HL-60 (cell line): Measurements from ENCODE around the gene FGD1.

ENCODE experiments used
- TF ChIP-seq, protein P1 (sequence below): IDR thresholded peaks from one replicate; pipeline ENCODE4 v1.5.1; 2011; ENCODE audit warnings: low read length, control low read depth, inconsistent platforms; ENCODE audit not compliant: insufficient read depth
- TF ChIP-seq, protein P2 (sequence below): IDR thresholded peaks from 2 replicates; pipeline ENCODE4 v1.6.1; 2012; ENCODE audit warnings: low read depth; ENCODE audit not compliant: insufficient replicate concordance

DNA sequence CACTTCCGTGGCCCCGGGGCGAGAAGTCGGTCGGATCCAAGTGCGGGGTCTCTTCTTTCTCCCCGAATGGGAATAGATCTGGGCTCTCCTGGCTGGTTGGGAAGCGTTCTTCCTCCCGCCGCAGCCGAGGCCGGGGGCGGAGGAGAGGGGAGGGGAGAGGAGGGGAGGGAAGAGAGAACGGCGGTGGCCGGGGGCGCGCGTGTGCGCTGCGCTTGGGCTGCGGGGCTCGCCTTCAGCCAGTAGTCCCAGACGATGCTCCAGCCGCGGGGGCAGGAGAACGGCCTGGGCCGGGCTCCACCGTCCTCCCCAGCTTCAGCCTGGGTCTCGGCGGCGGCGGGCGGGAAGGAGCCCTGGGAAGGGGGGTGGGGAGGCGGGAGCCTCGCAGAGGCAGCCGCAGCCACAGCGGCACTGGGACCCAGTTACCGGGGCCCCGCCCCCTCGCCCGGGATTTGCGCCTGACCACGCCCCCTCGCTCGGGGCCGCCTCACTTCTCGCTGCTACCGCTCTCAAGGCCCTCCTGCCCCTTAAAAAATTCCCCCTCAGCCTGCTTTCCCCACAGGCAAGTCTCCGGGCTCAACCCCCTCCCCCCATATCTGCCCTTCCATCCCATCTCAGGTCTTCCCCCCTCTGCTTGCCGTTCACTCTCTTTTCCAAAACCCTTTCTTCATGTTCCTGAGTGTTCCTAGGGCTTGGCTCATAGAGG lies at the start of gene FGD1:
- TF ChIP-seq, protein P1, sequence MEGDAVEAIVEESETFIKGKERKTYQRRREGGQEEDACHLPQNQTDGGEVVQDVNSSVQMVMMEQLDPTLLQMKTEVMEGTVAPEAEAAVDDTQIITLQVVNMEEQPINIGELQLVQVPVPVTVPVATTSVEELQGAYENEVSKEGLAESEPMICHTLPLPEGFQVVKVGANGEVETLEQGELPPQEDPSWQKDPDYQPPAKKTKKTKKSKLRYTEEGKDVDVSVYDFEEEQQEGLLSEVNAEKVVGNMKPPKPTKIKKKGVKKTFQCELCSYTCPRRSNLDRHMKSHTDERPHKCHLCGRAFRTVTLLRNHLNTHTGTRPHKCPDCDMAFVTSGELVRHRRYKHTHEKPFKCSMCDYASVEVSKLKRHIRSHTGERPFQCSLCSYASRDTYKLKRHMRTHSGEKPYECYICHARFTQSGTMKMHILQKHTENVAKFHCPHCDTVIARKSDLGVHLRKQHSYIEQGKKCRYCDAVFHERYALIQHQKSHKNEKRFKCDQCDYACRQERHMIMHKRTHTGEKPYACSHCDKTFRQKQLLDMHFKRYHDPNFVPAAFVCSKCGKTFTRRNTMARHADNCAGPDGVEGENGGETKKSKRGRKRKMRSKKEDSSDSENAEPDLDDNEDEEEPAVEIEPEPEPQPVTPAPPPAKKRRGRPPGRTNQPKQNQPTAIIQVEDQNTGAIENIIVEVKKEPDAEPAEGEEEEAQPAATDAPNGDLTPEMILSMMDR, result no peak
- TF ChIP-seq, protein P2, sequence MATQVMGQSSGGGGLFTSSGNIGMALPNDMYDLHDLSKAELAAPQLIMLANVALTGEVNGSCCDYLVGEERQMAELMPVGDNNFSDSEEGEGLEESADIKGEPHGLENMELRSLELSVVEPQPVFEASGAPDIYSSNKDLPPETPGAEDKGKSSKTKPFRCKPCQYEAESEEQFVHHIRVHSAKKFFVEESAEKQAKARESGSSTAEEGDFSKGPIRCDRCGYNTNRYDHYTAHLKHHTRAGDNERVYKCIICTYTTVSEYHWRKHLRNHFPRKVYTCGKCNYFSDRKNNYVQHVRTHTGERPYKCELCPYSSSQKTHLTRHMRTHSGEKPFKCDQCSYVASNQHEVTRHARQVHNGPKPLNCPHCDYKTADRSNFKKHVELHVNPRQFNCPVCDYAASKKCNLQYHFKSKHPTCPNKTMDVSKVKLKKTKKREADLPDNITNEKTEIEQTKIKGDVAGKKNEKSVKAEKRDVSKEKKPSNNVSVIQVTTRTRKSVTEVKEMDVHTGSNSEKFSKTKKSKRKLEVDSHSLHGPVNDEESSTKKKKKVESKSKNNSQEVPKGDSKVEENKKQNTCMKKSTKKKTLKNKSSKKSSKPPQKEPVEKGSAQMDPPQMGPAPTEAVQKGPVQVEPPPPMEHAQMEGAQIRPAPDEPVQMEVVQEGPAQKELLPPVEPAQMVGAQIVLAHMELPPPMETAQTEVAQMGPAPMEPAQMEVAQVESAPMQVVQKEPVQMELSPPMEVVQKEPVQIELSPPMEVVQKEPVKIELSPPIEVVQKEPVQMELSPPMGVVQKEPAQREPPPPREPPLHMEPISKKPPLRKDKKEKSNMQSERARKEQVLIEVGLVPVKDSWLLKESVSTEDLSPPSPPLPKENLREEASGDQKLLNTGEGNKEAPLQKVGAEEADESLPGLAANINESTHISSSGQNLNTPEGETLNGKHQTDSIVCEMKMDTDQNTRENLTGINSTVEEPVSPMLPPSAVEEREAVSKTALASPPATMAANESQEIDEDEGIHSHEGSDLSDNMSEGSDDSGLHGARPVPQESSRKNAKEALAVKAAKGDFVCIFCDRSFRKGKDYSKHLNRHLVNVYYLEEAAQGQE, result no peak
